Panc1 (cell line): ENCODE measurements around the gene SMIM20. TPM values are rescaled to one million over a fixed set of nuclear protein-coding genes. Genes with fewer than 3 reads are reported as not detected.

Experiments
- ATAC-seq: fragments of 200-7000 bp; cut with Tn5 transposase; 2 replicates; pipeline ENCODE4 v1.9.1; 2020; ENCODE audit warnings: mild to moderate bottlenecking, moderate library complexity
- BruUV-seq: library from RNA; stranded (reverse); fragments of 400-500 nt; replicated peaks from 2 replicates; lab custom pipeline; 2021; lab: Mats Ljungman, UMichigan
- CTCF ChIA-PET: fragments of 300-600 bp; sonication (Branson Sonifier 250); formaldehyde crosslinking; loops from one replicate; lab custom pipeline; 2022; ENCODE audit warnings: antibody characterized with exemption; lab: Charles Lee
- POLR2A ChIA-PET: fragments of 300-600 bp; sonication (Branson Sonifier 250); formaldehyde crosslinking; loops from one replicate; lab custom pipeline; 2022; ENCODE audit warnings: antibody characterized with exemption; lab: Charles Lee
- DNase-seq: peaks from one replicate; pipeline ENCODE4 v3.0.0-alpha.2; 2010; ENCODE audit warnings: low read depth, low spot score
- H3K27ac ChIP-seq: 2 replicates; pipeline ENCODE4 v1.5.1; 2011; ENCODE audit warnings: mild to moderate bottlenecking, low read length, inconsistent platforms
- H3K27me3 ChIP-seq: fragments of 200-500 bp; sonication (Bioruptor generic); 2 replicates; pipeline ENCODE4 v1.6.0; 2014; ENCODE audit warnings: low read length, inconsistent platforms; ENCODE audit not compliant: control insufficient read depth, insufficient read depth
- H3K36me3 ChIP-seq: fragments of 200-500 bp; sonication (Bioruptor generic); 2 replicates; pipeline ENCODE4 v1.5.1; 2014; ENCODE audit warnings: inconsistent platforms, mild to moderate bottlenecking, low read length, moderate library complexity; ENCODE audit not compliant: control insufficient read depth, insufficient read depth
- H3K4me1 ChIP-seq: 2 replicates; pipeline ENCODE4 v1.5.1; 2011; ENCODE audit warnings: inconsistent platforms, mild to moderate bottlenecking, low read length, moderate library complexity; ENCODE audit not compliant: control insufficient read depth, insufficient read depth
- H3K4me3 ChIP-seq, 2 experiments: 2 replicates each; pipeline ENCODE4 v1.5.1; 2011 to 2012; ENCODE audit warnings: low read depth in 2 of 2, low read length in 2 of 2, mild to moderate bottlenecking in 2 of 2, inconsistent platforms in 1 of 2, moderate library complexity in 1 of 2
- H3K9me3 ChIP-seq: fragments of 200-500 bp; sonication (Bioruptor generic); 2 replicates; pipeline ENCODE4 v1.5.1; 2014; ENCODE audit warnings: low read depth, mild to moderate bottlenecking, inconsistent platforms, low read length, moderate library complexity; ENCODE audit not compliant: control insufficient read depth, insufficient read depth
- CTCF ChIP-seq: fragments of 450-650 bp; IDR thresholded peaks from 2 replicates; pipeline ENCODE4 v1.5.1; 2017; ENCODE audit warnings: mild to moderate bottlenecking
- POLR2AphosphoS5 ChIP-seq: IDR thresholded peaks from 2 replicates; pipeline ENCODE4 v1.6.1; 2012; ENCODE audit warnings: mild to moderate bottlenecking, low read depth, low read length, moderate library complexity
- REST ChIP-seq, 2 experiments: IDR thresholded peaks; 2 replicates each; pipeline ENCODE4 v1.6.1; 2011 to 2012; ENCODE audit warnings: low read depth in 2 of 2, control low read depth in 1 of 2, low read length in 1 of 2, mild to moderate bottlenecking in 1 of 2, moderate library complexity in 1 of 2; ENCODE audit not compliant: insufficient read depth in 1 of 2
- SIN3A ChIP-seq: IDR thresholded peaks from 2 replicates; pipeline ENCODE4 v1.6.1; 2012; ENCODE audit warnings: low read depth, mild to moderate bottlenecking, low read length, moderate library complexity, borderline replicate concordance; ENCODE audit not compliant: insufficient read depth
- TCF7L2 ChIP-seq: IDR thresholded peaks from 2 replicates; pipeline ENCODE4 v1.6.1; 2011; ENCODE audit warnings: mild to moderate bottlenecking, low read depth, low read length, inconsistent platforms
- in situ Hi-C: cut with HindIII; loops from 2 replicates; pipeline ENCODE4 v1.10.0; 2016; ENCODE audit warnings: low sequenced_read_pairs, low pct_unique_long_range_greater_than_20kb
- intact Hi-C: fragments of 100-400 bp; cut with micrococcal nuclease; formaldehyde crosslinking; loops from one replicate; pipeline ENCODE4 v1.10.0; 2022; ENCODE audit not compliant: unreplicated experiment
- total RNA-seq: library from RNA; stranded (reverse); gene quantifications from one replicate; pipeline ENCODE4 v1.2.1, GENCODE V29; 2021; ENCODE audit not compliant: unreplicated experiment

The SMIM20 gene
- total RNA-seq, 1 experiment from 2014 or later: 16.5 TPM

- no peak for ATAC-seq
- Histone ChIP-seq H3K9me3 (no peaks in the 10 kb centered on the region), H3K4me1 (no peaks in the 10 kb centered on the region), H3K4me3 (no peak overlapping the region), H3K27ac (no peak overlapping the region), H3K27me3 (no peaks in the 10 kb centered on the region; the same call in 1 of the 2 replicates), H3K36me3 (no peaks in the 10 kb centered on the region)
- in situ Hi-C loops (no loop called here), intact Hi-C loops (no loop called here)
- BruUV-seq: no TSS peak
- POLR2A ChIA-PET: interaction anchor here (0.7 kb wide), 1 partner anchor 1268 kb away, joined by 3 read pairs; no protein-coding TSS in a partner anchor
- TF ChIP-seq SIN3A (no peak), REST (IDR thresholded peaks at IDR 0.05; ENCODE audit: insufficient read depth in 1 of 2, low read depth in 2 of 2, low read length in 1 of 2) (no peak), TCF7L2 (no peak), POLR2AphosphoS5 (no peak), CTCF (no peak)
- CTCF ChIA-PET: no interaction called here
- DNase-seq: no peak
These were observed 58.3 kb downstream of the SMIM20 start for GRCh38 chr4:25972366-25972765.

GRCh38 chr4:25972984-25973745, 59.1 kb downstream of the SMIM20 start:
- Histone ChIP-seq H3K4me1 (no peaks in the 10 kb centered on the region), H3K9me3 (no peaks in the 10 kb centered on the region), H3K4me3 (no peak overlapping the region), H3K27ac (no peak overlapping the region), H3K27me3 (no peaks in the 10 kb centered on the region; the same call in 1 of the 2 replicates), H3K36me3 (no peaks in the 10 kb centered on the region)
- POLR2A ChIA-PET: interaction anchor here (0.7 kb wide), 1 partner anchor 1267 kb away, joined by 3 read pairs; no protein-coding TSS in a partner anchor
- intact Hi-C loops: no loop called here
- CTCF ChIA-PET: no interaction called here
- no peak for TF ChIP-seq SIN3A
- no peak for TF ChIP-seq POLR2AphosphoS5
- TF ChIP-seq REST (IDR thresholded peaks at IDR 0.05; ENCODE audit: insufficient read depth in 1 of 2, low read depth in 2 of 2, low read length in 1 of 2): no peak
- TF ChIP-seq TCF7L2: no peak
- TF ChIP-seq CTCF: no peak
- ATAC-seq: no peak
- no TSS peak for BruUV-seq
- in situ Hi-C loops: no loop called here
- DNase-seq: no peak
